Measurements from ENCODE around the gene DNTTIP2. TPM values are rescaled to one million over a fixed set of nuclear protein-coding genes. Genes with fewer than 3 reads are reported as not detected.
"Not testable (repeated sequence)": the region's sequence is repeated elsewhere in the genome, so short reads cannot be mapped to it uniquely, and the experiment has no call there.

DNTTIP2 gene, protein sequence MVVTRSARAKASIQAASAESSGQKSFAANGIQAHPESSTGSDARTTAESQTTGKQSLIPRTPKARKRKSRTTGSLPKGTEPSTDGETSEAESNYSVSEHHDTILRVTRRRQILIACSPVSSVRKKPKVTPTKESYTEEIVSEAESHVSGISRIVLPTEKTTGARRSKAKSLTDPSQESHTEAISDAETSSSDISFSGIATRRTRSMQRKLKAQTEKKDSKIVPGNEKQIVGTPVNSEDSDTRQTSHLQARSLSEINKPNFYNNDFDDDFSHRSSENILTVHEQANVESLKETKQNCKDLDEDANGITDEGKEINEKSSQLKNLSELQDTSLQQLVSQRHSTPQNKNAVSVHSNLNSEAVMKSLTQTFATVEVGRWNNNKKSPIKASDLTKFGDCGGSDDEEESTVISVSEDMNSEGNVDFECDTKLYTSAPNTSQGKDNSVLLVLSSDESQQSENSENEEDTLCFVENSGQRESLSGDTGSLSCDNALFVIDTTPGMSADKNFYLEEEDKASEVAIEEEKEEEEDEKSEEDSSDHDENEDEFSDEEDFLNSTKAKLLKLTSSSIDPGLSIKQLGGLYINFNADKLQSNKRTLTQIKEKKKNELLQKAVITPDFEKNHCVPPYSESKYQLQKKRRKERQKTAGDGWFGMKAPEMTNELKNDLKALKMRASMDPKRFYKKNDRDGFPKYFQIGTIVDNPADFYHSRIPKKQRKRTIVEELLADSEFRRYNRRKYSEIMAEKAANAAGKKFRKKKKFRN
- total RNA-seq: 10 to 100 TPM; 26.4 to 63.5 (median 41.0) TPM

DNA sequence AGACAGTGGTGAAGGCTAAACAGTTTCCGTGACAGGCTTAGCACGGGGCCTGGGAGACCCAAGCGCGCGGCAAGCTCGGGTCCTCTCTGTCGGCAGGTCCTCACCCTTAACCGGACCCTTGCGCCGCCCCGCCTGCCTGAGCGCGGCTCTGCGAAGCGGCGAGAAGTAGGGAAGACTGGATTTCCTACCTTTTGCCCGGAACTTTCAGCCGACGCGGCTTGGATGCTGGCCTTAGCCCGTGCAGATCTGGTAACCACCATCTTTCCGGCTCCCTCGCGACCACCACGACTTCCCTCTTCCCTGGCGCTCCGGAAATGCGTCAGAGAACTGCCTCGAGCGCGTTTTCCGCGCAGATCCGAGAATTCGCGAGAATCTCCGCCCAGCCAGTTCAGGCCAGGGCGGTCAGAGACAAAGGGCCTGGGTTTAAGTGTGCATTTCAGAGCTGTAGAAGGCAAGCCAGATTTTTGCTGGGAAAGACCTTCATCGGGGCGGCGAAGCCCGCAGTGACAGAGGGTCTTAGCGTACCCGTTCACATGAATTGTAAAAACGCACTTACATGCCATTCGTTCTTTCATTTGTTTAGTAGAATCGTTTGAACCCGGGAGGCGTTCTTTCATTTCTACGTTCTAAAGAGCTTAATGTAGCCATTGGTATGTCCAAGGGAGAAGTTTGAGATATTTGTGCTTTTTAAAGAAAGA lies at the start of gene DNTTIP2:
DNTTIP2 (minus strand) TSS at position 318 of the 698 bp plus-strand sequence; CDS start at position 260, 58 bp downstream.
- ATAC-seq (ENCODE audit: low FRiP score) (peak; percentile 90), DNase-seq (ENCODE audit: low spot score) (peak; percentile 75)
- TF ChIP-seq, protein P1, sequence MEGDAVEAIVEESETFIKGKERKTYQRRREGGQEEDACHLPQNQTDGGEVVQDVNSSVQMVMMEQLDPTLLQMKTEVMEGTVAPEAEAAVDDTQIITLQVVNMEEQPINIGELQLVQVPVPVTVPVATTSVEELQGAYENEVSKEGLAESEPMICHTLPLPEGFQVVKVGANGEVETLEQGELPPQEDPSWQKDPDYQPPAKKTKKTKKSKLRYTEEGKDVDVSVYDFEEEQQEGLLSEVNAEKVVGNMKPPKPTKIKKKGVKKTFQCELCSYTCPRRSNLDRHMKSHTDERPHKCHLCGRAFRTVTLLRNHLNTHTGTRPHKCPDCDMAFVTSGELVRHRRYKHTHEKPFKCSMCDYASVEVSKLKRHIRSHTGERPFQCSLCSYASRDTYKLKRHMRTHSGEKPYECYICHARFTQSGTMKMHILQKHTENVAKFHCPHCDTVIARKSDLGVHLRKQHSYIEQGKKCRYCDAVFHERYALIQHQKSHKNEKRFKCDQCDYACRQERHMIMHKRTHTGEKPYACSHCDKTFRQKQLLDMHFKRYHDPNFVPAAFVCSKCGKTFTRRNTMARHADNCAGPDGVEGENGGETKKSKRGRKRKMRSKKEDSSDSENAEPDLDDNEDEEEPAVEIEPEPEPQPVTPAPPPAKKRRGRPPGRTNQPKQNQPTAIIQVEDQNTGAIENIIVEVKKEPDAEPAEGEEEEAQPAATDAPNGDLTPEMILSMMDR (IDR thresholded peaks at IDR 0.05): no peak

DNA sequence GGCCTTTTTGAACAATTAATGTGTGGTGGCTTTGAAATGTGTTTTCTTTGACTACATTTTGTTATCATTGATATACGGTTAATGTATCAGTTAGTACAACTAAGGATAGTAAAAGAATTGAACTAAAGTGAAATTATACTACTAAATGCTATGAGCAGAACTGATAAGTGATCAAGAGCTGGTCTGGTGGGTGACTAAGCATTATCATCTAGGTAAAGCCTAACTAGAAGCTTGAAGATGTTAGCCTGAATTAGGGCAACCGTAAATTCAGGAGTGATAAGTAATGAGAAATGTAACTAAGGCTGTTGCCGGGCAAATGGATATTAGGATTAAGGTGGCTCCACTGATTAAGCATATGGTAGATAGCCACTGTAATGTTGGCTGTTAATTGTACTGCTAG lies 46.2 kb upstream of the DNTTIP2 start:
- TF ChIP-seq, protein P1 (IDR thresholded peaks at IDR 0.05): no peak
- no peak for ATAC-seq (ENCODE audit: low FRiP score)

DNA sequence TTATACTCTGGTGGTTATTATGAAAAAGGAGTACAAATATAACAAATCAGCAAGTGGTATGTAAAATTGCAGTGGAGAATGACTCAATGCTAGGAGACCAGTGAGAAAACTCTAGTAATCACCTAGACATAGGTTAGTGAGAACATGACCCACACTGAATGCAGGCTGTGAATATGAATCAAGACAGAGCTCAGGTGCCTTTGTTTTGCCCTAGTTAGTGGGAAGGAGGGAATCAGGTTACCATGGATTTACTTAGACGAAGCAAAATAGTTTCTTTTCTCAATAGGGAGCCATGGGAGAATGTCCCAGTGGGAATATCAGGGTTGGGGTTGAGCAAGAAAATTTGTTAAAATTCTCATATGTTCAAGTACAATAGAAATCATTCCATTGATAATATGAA lies 40.8 kb upstream of the DNTTIP2 start:
- TF ChIP-seq, protein P1 (IDR thresholded peaks at IDR 0.05): no peak
- DNase-seq (ENCODE audit: low spot score) (no peak), ATAC-seq (ENCODE audit: low FRiP score) (no peak)

More for the DNA sequence above, 46.2 kb upstream of the DNTTIP2 start:
- DNase-seq (ENCODE audit: low spot score): no peak

DNA sequence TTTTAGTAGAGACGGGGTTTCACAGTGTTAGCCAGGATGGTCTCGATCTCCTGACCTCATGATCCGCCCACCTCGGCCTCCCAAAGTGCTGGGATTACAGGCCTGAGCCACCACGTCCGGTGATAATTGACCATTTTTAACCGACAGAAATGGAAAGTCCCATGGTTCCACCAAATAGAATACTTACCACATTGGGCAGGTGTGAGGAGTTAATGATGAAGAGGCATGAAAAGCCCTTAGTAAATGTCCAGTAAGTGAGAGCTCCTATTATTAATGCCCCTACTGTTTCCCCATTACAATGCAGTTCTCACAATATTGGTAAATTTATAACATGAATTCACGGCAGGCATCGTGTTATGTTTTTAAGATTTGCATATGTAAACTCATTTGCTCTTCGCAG lies 38.3 kb upstream of the DNTTIP2 start:
- no peak for ATAC-seq (ENCODE audit: low FRiP score)
- DNase-seq (ENCODE audit: low spot score): no peak
- TF ChIP-seq, protein P1 (IDR thresholded peaks at IDR 0.05): no peak

DNA sequence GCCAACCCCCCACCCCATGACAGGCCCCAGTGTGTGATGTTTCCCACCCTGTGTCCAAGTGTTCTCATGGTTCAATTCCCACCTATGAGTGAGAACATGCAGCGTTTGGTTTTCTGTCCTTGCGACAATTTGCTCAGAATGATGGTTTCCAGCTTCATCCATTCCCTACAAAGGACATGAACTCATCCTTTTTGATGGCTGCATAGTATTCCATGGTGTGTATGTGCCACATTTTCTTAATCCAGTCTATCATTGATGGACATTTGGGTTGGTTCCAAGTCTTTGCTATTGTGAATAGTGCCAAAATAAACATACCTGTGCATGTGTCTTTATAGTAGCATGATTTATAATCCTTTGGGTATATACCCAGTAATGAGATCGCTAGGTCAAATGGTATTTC lies 31.9 kb upstream of the DNTTIP2 start:
- ATAC-seq (ENCODE audit: low FRiP score); DNase-seq (ENCODE audit: low spot score): not testable (repeated sequence)

DNA sequence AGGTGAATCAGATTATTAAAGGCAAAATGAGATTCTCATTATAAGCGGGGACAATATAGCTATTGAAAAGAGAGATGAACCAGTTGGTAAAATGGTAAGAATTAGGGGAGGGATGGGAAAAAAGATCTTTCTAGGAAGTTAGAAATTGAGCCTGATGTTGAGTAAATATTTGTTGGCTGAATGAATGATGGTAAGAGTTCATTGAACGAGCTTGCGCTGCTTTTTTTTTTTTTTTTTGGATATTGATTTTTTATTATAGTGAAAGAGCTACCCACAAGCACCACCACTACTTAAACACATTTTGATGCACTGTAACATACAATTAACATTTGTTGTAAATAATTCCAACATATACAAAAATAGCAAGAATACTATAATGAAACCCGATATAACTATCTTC lies 31.3 kb upstream of the DNTTIP2 start:
- ATAC-seq (ENCODE audit: low FRiP score) (no peak), DNase-seq (ENCODE audit: low spot score) (no peak)
- TF ChIP-seq, protein P1 (IDR thresholded peaks at IDR 0.05): no peak

Data from omental fat pad (tissue), 4 donors.